Fibroblast of skin of back (primary cell): ENCODE data around the gene ANKRD6.

Source experiments
- DNase-seq: peaks from one replicate; pipeline ENCODE4 v3.0.0-alpha.2; 2013

Gene ANKRD6

GRCh38 chr6:89518352-89519055 lies 85.6 kb downstream of the ANKRD6 start:
- no peak for DNase-seq

- DNase-seq, result no peak
These were observed 87.8 kb downstream of the ANKRD6 start for GRCh38 chr6:89520736-89521135.

- no peak for DNase-seq
These were observed 89.8 kb downstream of the ANKRD6 start for GRCh38 chr6:89522778-89523177.

GRCh38 chr6:89525786-89526562 lies 93.0 kb downstream of the ANKRD6 start:
- DNase-seq, result no peak

DNA sequence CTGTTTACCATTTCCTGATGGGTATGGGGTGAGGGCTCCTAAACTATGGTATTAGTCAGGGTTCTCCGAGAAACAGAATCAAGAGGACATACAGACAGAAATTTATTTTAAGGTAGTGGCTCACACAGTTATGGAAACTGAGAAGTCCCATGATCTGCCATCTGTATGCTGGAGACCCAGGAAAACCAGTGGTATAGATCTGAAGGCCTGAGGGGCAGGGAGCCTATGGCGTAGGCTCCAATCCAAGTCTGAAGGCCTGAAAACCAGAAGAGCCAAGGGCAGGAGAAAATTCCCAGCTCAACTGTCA lies 93.6 kb downstream of the ANKRD6 start:
- DNase-seq, result no peak

- peak; percentile 6 for DNase-seq
These were observed 94.7 kb downstream of the ANKRD6 start for GRCh38 chr6:89527634-89528033.

DNA sequence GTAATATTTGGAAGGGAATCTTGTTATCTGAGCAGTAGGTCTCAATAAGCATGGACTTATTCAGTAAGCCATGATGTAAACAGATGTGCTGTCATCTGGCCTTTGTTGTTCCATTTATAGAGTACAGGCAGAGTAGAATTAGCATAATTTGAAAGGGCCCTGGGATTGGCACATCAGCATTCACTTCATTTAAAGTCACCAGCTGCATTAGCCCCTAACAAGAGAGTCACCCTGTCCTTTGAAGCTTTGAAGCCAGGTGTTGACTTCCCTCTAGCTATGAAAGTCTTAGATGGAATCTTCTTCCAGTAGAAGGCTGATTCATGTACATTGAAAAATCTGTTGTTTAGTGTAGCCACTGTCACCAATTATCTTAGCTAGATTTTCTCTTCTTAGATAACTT lies 95.9 kb downstream of the ANKRD6 start:
- DNase-seq, result no peak

DNA sequence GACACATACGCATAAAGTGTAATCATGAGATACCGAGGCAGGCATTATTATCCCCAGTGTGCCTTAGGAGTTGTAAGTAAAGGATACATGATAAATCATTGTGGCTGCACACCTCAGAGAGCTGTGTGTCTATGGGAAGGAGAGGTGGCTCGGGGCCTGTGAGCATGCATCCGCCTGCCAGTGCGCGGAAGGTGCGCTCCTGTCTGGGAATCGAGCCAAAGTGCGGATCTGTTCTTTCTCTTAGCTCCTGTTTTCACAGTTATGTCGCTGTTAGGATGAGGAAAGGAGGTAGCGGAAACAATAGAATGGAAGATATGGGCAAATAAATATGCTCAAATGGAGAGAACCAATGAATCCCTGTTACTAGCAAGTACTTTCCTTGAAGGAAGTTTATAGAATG lies 98.0 kb downstream of the ANKRD6 start:
- no peak for DNase-seq

DNA sequence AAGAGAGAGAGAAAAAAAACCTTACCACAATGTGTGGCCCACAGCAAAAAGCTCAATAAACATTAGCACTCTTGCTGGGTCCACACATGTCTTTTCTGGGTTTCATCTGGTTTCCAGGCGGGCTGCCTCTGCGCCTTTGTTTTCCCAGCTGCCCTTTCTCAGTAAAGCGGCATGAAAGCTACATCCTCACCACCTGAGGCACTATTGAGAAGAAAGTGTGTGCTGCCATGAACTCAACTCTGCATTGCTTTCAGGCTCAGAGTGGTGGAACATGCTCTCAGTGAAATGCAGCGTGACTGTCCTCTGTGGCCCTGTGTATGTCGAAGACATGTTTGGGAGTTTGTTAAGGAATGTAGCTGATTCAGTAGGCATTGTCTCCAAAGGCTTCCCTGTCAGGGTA lies 103.3 kb downstream of the ANKRD6 start:
- peak; percentile 27 for DNase-seq

- no peak for DNase-seq
These were observed 106.8 kb downstream of the ANKRD6 start for GRCh38 chr6:89539779-89540178.

DNA sequence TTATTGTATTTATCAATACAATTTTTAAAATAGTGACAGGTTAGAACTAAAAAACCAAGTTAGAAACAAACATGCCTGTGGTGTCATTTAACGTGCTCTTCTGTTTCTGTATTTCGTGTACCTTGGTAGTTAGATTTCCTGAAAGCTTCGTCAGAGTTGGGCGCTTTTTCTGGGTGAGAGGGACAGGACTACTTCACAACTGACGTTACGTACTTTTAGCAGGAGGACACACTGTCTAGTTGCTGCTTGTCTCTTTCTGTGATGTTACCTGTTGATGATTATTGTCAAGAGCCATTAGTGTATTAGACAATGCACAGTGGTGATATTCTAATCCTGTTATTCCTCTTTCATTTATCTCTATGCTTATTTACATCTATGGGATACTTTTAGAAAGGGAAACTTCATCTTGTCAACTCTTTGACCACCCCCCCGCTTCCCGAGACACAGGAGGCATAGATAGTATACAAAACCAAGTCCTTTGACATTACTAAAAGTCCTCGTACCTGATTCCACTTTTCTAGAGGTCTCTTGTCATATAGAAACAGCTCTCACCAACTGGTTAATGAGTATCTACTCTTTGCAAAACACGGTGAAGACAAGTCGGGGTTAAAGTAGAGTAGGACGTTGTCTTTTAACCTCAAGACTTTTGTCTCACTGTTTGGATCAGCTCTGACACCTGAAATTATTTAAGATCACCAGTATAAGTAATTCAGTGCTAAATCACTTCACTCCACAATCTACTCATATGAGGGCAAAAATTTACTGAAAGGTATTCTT lies 109.3 kb downstream of the ANKRD6 start:
- no peak for DNase-seq

DNA sequence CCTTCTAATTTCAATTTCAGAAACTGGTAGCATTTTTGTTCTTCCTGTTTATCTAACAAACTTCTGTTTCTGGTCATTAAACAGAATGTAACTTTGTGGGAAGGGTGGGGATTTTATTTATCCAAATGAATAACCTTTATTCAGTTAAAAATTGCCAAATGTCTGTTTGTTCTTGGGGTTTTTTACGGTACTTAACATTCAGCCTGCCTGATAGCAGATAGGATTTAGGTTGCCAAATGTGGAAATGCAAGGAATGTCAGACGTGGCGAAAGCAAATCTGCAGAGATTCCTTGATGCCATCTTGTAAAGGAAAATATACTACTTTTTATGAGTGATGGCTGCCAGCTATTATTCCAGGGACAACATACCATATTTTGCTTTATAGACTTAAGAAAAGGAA lies 109.9 kb downstream of the ANKRD6 start:
- DNase-seq, result no peak

DNA sequence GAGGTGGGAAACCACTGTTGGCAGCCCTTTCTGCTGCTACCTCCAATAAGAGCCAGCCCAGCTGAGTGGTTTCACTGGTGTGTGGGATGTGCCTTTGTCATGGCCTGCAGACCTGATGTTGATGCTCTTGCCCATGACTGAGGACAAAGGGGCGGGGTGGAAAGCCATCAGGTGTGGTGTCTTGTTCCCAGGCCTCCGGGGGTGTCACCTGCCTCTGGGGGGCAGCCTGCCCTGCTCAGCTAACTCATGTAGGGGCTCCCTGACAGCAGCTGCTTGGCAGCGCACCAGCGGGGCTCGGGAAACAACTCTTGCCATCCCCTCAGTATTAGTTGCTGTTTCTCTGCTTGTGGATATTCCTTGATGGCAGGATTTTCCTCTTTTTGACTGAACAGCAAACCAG lies 114.3 kb downstream of the ANKRD6 start:
- no peak for DNase-seq

- DNase-seq, result no peak
These were observed 120.5 kb downstream of the ANKRD6 start for GRCh38 chr6:89553431-89553830.

GRCh38 chr6:89554106-89554505 lies 121.2 kb downstream of the ANKRD6 start:
- no peak for DNase-seq

DNA sequence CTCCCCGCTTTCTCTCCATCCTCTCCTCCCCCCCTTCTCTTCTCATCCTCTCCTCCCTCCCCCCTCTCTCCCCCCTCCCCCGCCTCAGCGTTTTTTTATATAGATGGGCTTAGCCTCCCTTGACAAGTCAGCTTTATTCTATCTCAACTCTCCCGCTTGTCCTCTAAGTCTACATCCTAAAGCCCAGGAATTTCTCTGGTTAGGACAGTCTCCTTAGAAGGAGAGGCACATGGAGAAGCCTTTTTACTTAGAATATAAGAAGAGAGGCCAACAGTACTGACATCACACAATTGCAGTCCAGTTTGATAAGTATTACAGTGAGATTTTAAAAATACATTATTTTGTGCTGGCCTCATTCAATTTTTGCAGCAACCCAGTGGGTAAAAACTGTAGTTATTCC lies 122.1 kb downstream of the ANKRD6 start:
- no peak for DNase-seq

DNA sequence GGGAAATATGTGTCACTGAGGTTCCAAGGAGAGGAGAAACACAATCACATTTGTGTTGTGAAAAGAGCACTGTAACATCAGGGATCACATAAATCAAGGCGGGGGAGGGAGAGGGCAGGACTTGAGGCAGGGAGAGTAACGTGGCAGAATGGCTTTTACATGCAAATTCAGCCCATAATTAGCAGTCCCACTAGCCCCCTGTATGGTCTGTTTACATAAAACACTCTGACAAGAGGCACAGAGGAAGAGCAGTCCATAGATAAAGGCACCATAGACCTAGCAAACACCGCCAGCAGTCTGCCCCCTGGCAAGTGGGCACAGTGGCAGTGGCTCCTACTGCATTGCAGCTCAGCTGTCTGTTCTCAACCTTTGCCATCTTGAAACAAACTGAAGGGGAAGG lies 122.9 kb downstream of the ANKRD6 start:
- DNase-seq, result no peak

- DNase-seq, result peak; percentile 23
These were observed 126.5 kb downstream of the ANKRD6 start for GRCh38 chr6:89559487-89559886.

DNA sequence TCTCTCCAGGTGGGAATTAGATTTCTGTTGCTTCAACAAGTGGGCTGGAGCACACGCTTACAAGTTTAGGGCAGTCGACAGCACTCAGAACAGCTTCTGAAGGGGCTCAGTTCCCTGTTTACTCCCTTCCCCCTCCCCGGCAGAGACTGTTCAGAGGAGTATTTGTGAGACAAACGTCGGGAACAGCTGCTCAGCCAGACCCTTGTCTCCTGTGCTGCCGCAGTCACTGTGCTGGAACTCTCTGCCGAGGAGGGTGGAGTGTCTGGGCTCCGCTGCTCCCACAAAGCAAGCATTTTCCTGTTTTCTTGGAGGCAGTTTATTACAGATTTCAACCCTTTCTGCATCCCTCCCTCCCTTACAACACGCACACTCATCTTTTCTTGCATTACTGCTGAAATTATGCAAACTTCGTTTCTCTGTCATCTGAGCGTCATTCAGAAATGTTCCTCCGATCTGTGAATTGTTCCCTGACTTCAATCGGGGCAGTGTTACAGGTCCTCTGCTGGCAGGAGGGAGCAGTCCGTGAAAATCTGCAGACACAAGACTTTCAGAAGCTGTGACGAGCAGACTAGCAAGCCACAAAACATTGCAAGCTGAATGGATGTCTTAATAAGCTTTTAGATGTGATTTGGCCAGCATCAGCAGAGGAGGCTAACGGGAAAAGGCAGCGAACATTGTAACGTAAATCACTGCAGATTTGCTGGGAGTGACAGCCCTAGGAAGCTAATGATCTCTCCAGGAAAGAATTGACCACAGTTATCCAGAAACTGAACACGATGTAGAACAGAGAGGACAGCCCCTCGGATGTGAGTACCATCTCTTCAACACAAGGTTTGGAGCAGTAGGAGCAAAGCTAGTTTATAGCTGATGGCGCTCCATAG lies 129.4 kb downstream of the ANKRD6 start:
- peak; percentile 9 for DNase-seq

- no peak for DNase-seq
These were observed 130.9 kb downstream of the ANKRD6 start for GRCh38 chr6:89563866-89564265.

GRCh38 chr6:89564752-89565427 lies 131.9 kb downstream of the ANKRD6 start:
- peak; percentile 59 for DNase-seq
